ENCODE data around the gene CD19.

Gene CD19

GRCh38 chr16:28898942-28899341, 32.8 kb upstream of the CD19 start:
- H3K9me3 ChIP-seq = no peaks in the 10 kb centered on the region
- no peak overlapping the region for H3K4me3 ChIP-seq
- no peak for DNase-seq
- no peaks in the 10 kb centered on the region for H3K27me3 ChIP-seq
- peaks cover 0 to 16% (median 0%) of the 10 kb centered on the region in 3 donors for H3K36me3 ChIP-seq
- no peak for TF ChIP-seq CTCF (IDR thresholded peaks at IDR 0.05)
- no peaks in the 10 kb centered on the region for H3K4me1 ChIP-seq
- H3K27ac ChIP-seq = no peak overlapping the region
- intact Hi-C loops (cut with DNase I; ENCODE audit: low total_unique reads) = no loop called here

GRCh38 chr16:28899882-28900590, 31.7 kb upstream of the CD19 start:
- Histone ChIP-seq H3K27me3 (no peaks in the 10 kb centered on the region), H3K36me3 (peaks cover 0 to 27% (median 8%) of the 10 kb centered on the region in 3 donors), H3K4me3 (no peak overlapping the region), H3K27ac (no peak overlapping the region), H3K4me1 (no peaks in the 10 kb centered on the region), H3K9me3 (no peaks in the 10 kb centered on the region)
- intact Hi-C loops (cut with DNase I; ENCODE audit: low total_unique reads) = no loop called here
- DNase-seq = no peak
- TF ChIP-seq CTCF (IDR thresholded peaks at IDR 0.05) = no peak

GRCh38 chr16:28900601-28901000, 31.2 kb upstream of the CD19 start:
- H3K4me3 ChIP-seq = no peak overlapping the region
- intact Hi-C loops (cut with DNase I; ENCODE audit: low total_unique reads) = no loop called here
- no peak overlapping the region for H3K27ac ChIP-seq
- no peak for TF ChIP-seq CTCF (IDR thresholded peaks at IDR 0.05)
- no peaks in the 10 kb centered on the region for H3K27me3 ChIP-seq
- no peaks in the 10 kb centered on the region for H3K9me3 ChIP-seq
- H3K4me1 ChIP-seq = no peaks in the 10 kb centered on the region
- peaks cover 0 to 33% (median 13%) of the 10 kb centered on the region in 3 donors for H3K36me3 ChIP-seq
- DNase-seq = no peak

GRCh38 chr16:28901862-28902261, 29.9 kb upstream of the CD19 start:
- Histone ChIP-seq H3K4me1 (no peaks in the 10 kb centered on the region), H3K27ac (no peak overlapping the region), H3K27me3 (no peaks in the 10 kb centered on the region), H3K9me3 (no peaks in the 10 kb centered on the region), H3K4me3 (no peak overlapping the region), H3K36me3 (peaks cover 0 to 45% (median 19%) of the 10 kb centered on the region in 3 donors)
- no peak for TF ChIP-seq CTCF (IDR thresholded peaks at IDR 0.05)
- intact Hi-C loops (cut with DNase I; ENCODE audit: low total_unique reads) = no loop called here
- DNase-seq = no peak

- no peaks in the 10 kb centered on the region for H3K9me3 ChIP-seq
- H3K27me3 ChIP-seq = no peaks in the 10 kb centered on the region
- TF ChIP-seq CTCF (IDR thresholded peaks at IDR 0.05) = no peak
- intact Hi-C loops (cut with DNase I; ENCODE audit: low total_unique reads) = no loop called here
- no peak overlapping the region for H3K27ac ChIP-seq
- H3K4me1 ChIP-seq = no peaks in the 10 kb centered on the region
- DNase-seq = no peak
- H3K4me3 ChIP-seq = no peak overlapping the region
- H3K36me3 ChIP-seq = peaks cover under 1 to 52% (median 26%) of the 10 kb centered on the region in 3 donors
Measured at GRCh38 chr16:28902909-28903308, 28.9 kb upstream of the CD19 start.
